Measurements from ENCODE around the gene PTPMT1.

The PTPMT1 gene

DNA sequence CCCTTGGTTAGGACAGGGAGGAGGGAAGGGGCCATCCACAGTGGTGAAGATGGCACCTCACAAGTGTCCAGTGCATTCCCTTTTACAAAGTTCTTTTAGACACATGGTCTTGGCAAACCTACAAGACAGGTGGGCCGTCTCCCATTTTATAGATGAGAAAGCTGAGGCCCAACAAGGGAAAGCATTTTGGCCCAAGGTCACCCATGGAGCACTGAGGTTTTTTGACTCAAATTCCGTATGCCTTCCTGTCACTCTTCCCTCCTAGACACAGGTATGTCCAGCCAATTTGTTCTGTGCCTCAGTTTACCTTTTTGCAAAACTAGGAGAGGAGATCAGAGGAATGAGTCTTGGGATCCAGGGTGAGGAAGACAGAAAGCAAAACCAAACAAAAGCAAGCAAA lies 27.6 kb downstream of the PTPMT1 start:
- TF ChIP-seq CTCF (IDR thresholded peaks at IDR 0.05; ENCODE audit: control extremely low read depth, extremely low read depth, low read depth, missing control alignments), result no peak
- CTCF ChIA-PET, result interaction anchor here (0.8 to 3.5 kb wide), 4 partner anchors 12 to 40 kb away, joined by 3 to 10 read pairs (median 7); partner anchors contain the start of gene CELF1
- DNase-seq (ENCODE audit: extremely low spot score), result no peak
- POLR2A ChIA-PET, result no interaction called here

GRCh38 chr11:47593492-47593933 lies 28.1 kb downstream of the PTPMT1 start:
- TF ChIP-seq CTCF (IDR thresholded peaks at IDR 0.05; ENCODE audit: control extremely low read depth, extremely low read depth, low read depth, missing control alignments), result no peak
- POLR2A ChIA-PET, result no interaction called here
- CTCF ChIA-PET, result interaction anchor here (0.8 to 3.5 kb wide), 4 partner anchors 12 to 40 kb away, joined by 3 to 10 read pairs (median 7); partner anchors contain the start of gene CELF1
- no peak for DNase-seq (ENCODE audit: extremely low spot score)

GRCh38 chr11:47593934-47594855 lies 28.8 kb downstream of the PTPMT1 start, which contains the start of gene C1QTNF4:
TSS of gene C1QTNF4 (minus strand) at chr11:47594411. CDS start at chr11:47590810, 3,601 bp downstream.
- TF ChIP-seq CTCF (IDR thresholded peaks at IDR 0.05; ENCODE audit: control extremely low read depth, extremely low read depth, low read depth, missing control alignments), result no peak
- POLR2A ChIA-PET, result no interaction called here
- DNase-seq (ENCODE audit: extremely low spot score), result no peak
- CTCF ChIA-PET, result interaction anchor here (0.8 to 5.1 kb wide), 4 partner anchors 8 to 27 kb away, joined by 3 to 17 read pairs (median 9); partner anchors contain the start of gene FAM180B

- no peak for TF ChIP-seq CTCF (IDR thresholded peaks at IDR 0.05; ENCODE audit: control extremely low read depth, extremely low read depth, low read depth, missing control alignments)
- ChIA-PET CTCF (interaction anchor here (1.9 to 5.1 kb wide), 3 partner anchors 9 to 12 kb away, joined by 4 to 17 read pairs (median 8); partner anchors contain the start of gene FAM180B), POLR2A (interaction anchor here (0.9 kb wide), 1 partner anchor 10 kb away, joined by 3 read pairs; no protein-coding TSS in a partner anchor)
- DNase-seq (ENCODE audit: extremely low spot score), result no peak
Measured at GRCh38 chr11:47595029-47595428, 29.6 kb downstream of the PTPMT1 start.

GRCh38 chr11:47595967-47596366 lies 30.6 kb downstream of the PTPMT1 start:
- no peak for TF ChIP-seq CTCF (IDR thresholded peaks at IDR 0.05; ENCODE audit: control extremely low read depth, extremely low read depth, low read depth, missing control alignments)
- POLR2A ChIA-PET, result no interaction called here
- no peak for DNase-seq (ENCODE audit: extremely low spot score)
- CTCF ChIA-PET, result interaction anchor here (1.9 to 5.1 kb wide), 3 partner anchors 10 to 12 kb away, joined by 4 to 17 read pairs (median 8); partner anchors contain the start of gene FAM180B

DNA sequence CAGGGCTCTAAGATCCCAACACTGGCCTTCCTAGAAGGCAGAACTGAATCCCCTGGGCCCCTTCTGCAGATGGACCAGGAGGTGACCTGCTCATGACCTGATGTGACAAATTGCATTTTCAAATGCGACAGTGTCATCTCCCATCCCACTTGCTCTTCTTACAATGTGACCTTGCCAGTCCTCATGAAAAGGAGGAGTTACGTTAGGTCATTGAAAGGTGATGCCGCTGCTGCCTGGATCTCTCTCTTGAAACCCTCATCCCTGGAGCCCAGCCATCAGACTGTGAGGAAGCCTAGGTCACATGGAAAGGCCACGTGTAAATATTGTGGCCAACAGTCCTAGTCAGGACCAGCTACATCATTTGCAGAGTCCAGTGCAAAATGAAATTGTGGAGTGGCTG lies 34.5 kb downstream of the PTPMT1 start:
- TF ChIP-seq CTCF (IDR thresholded peaks at IDR 0.05; ENCODE audit: control extremely low read depth, extremely low read depth, low read depth, missing control alignments), result no peak
- no peak for DNase-seq (ENCODE audit: extremely low spot score)
- CTCF ChIA-PET, result interaction anchor here (1.5 kb wide), 1 partner anchor 21 kb away, joined by 3 read pairs; the partner anchor contains the start of genes KBTBD4 and NDUFS3
- POLR2A ChIA-PET, result no interaction called here

All from GM10248 (cell line).